GM08714 (cell line): Measurements from ENCODE around the gene ZNF594.
"Not testable (repeated sequence)": the region's sequence is repeated elsewhere in the genome, so short reads cannot be mapped to it uniquely, and the experiment has no call there.

Source experiments
- H3K4me3 ChIP-seq: fragments of 200-500 bp; sonication (Bioruptor generic); 2 replicates; pipeline ENCODE4 v1.5.1; 2014; ENCODE audit warnings: mild to moderate bottlenecking, low read length, inconsistent platforms
- ZNF274 ChIP-seq: IDR thresholded peaks from 2 replicates; pipeline ENCODE4 v1.6.1; 2012; ENCODE audit warnings: mild to moderate bottlenecking, low read depth, low read length

ZNF594 gene

GRCh38 chr17:5179003-5179402 lies 12.7 kb downstream of the ZNF594 start:
- no peak for TF ChIP-seq ZNF274
- no peak overlapping the region for H3K4me3 ChIP-seq

DNA sequence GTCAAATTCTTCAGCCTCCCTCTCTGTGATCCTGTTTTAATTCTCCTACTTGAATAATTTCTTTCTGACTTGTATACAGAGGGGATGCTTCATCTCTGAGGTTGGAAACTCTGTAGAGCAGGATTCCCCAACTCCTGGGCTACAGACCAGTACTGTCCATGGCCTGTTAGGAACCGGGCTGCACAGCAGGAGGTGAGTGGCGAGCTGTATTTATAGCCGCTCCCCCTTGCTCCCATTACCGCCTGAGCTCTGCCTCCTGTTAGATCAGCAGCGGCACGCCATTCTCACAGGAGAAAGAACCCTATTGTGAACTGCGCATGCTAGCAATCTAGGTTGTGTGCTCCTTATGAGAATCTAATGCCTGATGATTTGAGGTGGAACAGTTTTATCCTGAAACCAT lies 16.6 kb downstream of the ZNF594 start:
- H3K4me3 ChIP-seq: not testable (repeated sequence)

GRCh38 chr17:5165791-5166564 lies 25.7 kb downstream of the ZNF594 start:
- not testable (repeated sequence) for H3K4me3 ChIP-seq

DNA sequence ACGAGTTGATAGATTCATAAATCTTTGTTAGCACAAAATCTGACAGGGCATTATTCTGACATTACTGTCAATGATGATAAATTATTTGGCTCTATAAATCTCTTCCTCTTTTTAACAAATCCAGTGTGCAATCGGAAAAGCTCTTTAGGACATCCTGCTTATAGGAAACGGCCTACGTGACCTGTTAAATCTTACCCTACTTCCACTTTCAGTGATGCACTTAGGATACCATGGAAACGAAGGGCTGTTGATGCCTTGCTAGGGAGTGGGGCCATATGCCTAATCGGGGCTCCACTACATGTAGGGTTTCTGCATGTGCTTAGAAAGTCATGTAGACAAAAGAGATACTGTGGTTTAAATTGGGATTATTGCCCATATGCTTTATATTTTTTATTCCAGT lies 27.2 kb downstream of the ZNF594 start:
- no peak overlapping the region for H3K4me3 ChIP-seq
- TF ChIP-seq ZNF274: no peak

DNA sequence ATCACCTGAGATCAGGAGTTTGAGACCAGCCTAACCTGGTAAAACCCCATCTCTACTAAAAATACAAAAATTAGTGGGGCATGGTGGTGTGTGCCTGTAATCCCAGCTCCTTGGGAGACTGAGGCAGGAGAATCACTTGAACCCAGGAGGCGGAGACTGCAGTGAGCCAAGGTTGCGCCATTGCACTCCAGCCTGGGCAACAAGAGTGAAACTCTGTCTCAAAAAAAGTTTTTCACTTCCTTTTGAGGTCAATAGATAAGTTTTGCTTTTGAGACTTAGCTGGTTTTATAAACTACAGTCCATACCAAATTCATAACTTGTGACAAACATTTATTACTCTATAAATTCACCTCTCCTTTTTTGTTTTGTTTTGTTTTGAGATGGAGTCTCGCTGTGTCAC lies 29.9 kb downstream of the ZNF594 start:
- not testable (repeated sequence) for H3K4me3 ChIP-seq

DNA sequence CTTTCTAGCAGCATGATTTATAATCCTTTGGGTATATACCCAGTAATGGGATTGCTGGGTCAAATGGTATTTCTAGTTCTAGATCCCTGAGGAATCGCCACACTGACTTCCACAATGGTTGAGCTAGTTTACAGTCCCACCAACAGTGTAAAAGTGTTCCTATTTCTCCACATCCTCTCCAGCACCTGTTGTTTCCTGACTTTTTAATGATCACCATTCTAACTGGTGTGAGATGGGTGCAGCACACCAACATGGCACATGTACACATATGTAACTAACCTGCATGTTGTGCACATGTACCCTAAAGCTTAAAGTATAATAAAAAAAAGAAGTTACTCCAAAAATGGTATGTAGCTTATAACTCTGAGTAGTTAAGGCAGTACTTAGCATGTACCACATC lies 31.0 kb downstream of the ZNF594 start:
- not testable (repeated sequence) for H3K4me3 ChIP-seq

GRCh38 chr17:5146122-5146521 lies 45.5 kb downstream of the ZNF594 start:
- H3K4me3 ChIP-seq: not testable (repeated sequence)

- not testable (repeated sequence) for H3K4me3 ChIP-seq
Observed at GRCh38 chr17:5142877-5143276, 48.8 kb downstream of the ZNF594 start.

- H3K4me3 ChIP-seq: no peak overlapping the region
- TF ChIP-seq ZNF274: no peak
Observed at GRCh38 chr17:5139458-5139732, 52.3 kb downstream of the ZNF594 start.

DNA sequence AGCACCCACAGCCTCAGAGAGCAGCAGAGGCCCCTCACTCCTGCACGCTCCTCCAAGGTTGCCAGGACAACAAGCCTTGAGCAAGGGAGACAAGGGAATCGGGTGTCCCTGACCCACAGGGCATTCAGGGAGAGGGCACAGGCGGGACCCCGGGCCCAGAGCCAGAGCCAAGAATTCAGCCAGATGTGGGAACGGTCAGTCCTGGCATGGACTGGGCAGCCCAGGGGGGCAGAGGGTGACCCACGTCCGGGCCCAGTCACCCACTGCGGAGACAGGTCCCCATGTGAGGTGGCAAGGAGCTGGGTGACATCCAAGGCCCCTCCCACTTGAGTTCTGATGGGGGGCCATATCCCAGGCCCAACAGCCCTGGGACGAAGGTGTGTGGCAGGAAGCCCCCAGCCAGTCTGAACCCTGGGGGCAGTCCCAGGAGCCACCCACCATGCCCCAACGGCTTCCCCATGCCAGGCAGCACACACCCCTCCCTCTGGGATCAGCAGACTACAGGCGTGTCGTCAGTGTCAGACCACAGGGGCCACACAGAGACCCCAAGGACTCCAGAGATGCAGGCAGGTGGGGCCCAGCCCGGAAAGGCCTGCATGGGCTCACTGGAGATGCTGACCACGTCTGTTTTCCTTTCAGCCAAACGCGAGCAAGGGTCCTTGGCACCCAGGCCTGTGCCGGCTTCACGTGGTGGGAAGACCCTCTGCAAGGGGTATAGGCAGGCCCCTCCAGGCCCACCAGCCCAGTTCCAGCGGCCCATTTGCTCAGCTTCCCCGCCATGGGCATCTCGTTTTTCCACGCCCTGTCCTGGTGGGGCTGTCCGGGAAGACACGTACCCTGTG lies 52.8 kb downstream of the ZNF594 start:
- no peak overlapping the region for H3K4me3 ChIP-seq
- TF ChIP-seq ZNF274: no peak

DNA sequence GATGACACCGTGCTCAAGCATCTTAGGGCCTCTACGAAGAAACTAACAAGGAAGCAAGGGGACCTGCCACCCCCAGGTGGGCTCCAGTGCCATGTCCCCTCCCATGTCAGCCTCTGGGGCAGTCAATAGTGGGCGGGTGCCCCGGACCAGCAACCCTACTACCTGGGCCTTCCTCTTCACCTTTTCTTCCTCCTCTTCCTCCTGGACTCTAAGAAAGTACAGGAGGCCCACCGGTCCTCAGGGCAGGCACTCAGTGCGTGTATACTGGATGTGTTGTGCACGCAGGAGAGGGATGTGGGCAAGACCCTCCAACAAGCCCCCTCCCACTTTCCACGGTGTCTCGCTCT lies 53.5 kb downstream of the ZNF594 start:
- not testable (repeated sequence) for H3K4me3 ChIP-seq

GRCh38 chr17:5137511-5138197 lies 54.0 kb downstream of the ZNF594 start:
- H3K4me3 ChIP-seq: not testable (repeated sequence)

- H3K4me3 ChIP-seq: not testable (repeated sequence)
Observed at GRCh38 chr17:5136580-5137412, 54.9 kb downstream of the ZNF594 start.

- no peak for TF ChIP-seq ZNF274
- H3K4me3 ChIP-seq: no peak overlapping the region
Observed at GRCh38 chr17:5135726-5136579, 55.7 kb downstream of the ZNF594 start.

DNA sequence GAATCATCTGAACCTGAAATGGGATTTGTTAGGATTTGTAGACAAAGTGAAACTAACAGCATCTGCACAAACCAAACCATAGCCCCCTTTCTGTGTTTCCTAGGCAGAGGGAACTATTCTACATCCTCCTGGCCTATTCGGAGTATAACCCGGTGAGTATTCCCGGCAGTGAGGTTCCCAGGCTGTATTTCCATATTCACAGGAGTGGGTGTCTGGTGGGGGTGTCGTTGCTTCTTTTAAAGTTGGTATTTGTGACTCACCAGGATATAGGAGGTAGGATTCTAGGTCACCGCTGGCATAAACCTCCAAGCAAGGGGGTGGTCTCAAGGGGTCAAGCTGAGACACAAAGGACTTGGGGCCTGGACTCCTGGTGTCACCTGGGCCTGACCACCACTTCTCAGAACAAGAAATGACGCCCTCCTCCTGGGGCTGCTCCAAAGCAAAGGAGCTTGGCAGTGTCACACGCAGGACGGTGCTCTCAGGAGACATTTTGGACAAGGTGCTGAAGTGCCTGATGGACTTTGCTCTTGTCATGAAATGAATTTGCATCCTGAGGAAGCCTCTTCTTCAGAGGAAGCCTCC lies 56.4 kb downstream of the ZNF594 start:
- H3K4me3 ChIP-seq: not testable (repeated sequence)

DNA sequence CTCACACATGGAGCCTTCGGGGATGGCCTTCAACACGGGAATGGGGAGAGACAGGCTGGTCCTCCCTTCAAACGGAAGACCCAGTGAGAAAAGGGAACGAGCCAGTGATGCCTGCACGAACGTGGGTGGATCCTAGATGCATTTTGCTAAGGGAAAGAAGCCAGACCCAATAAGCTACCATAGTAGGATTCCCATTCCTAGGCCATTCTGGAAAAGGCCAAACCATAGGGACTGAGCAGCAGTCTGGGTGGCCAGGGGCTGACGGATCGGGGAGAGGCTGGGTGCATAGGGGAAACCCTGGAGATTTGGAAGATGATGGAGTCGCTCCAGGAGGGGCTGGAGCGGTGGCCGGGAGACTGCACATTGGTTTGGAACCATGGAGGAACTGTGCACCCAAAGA lies 57.1 kb downstream of the ZNF594 start:
- not testable (repeated sequence) for H3K4me3 ChIP-seq

DNA sequence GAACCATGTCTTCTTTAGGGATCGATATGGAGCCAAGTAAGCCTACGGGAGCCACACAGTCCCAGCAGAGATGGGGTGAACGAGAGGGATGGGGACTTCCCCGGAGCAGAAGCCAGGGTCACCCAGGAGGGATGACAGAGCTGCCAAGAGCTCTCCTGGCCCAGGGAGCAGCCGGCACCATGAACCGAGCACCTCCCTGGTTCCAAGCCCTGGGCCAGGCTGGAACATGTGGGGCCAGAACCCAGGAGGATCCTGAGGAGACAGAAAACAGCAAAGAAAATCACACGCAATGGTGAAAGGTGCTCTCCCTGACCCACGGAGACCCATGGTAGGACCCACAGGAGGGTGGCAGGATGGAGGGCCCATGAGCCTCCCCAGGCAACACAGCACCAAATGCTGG lies 57.7 kb downstream of the ZNF594 start:
- H3K4me3 ChIP-seq: not testable (repeated sequence)
